Type B pancreatic cell (in vitro differentiated cells): ENCODE data around the gene CSGALNACT2. TPM values are rescaled to one million over a fixed set of nuclear protein-coding genes. Genes with fewer than 3 reads are reported as not detected.
A peak's percentile ranks its signal among the peaks of the same experiment; 100 is the strongest.

Source experiments
- DNase-seq: peaks from one replicate; pipeline ENCODE4 v3.0.0; 2021; ENCODE audit warnings: mixed read lengths; ENCODE audit not compliant: unreplicated experiment; ENCODE audit errors: extremely low spot score
- H3K27ac Mint-ChIP-seq: 2 replicates; pipeline ENCODE4 v1.8.0; 2021; ENCODE audit warnings: mild to moderate bottlenecking, mixed read lengths
- H3K27me3 Mint-ChIP-seq: 2 replicates; pipeline ENCODE4 v1.8.0; 2021; ENCODE audit warnings: mixed read lengths
- H3K36me3 Mint-ChIP-seq: 2 replicates; pipeline ENCODE4 v1.8.0; 2021; ENCODE audit warnings: mixed read lengths
- H3K4me1 Mint-ChIP-seq: one replicate; pipeline ENCODE4 v1.8.0; 2021; ENCODE audit warnings: mixed read lengths; ENCODE audit not compliant: unreplicated experiment
- H3K4me3 Mint-ChIP-seq: 2 replicates; pipeline ENCODE4 v1.8.0; 2021; ENCODE audit warnings: mild to moderate bottlenecking, mixed read lengths
- H3K9me3 Mint-ChIP-seq: 2 replicates; pipeline ENCODE4 v1.8.0; 2021; ENCODE audit warnings: mixed read lengths
- total RNA-seq: library from RNA; stranded (reverse); gene quantifications from 2 replicates; pipeline ENCODE4 v1.2.1, GENCODE V29; 2021; ENCODE audit warnings: low replicate concordance
- TF ChIP-seq, protein P1 (sequence below): fragments of 200-600 bp; sonication (generic); conservative IDR thresholded peaks from 2 replicates; pipeline ENCODE4 v1.5.0; 2021; ENCODE audit warnings: antibody characterized with exemption, mild to moderate bottlenecking

The CSGALNACT2 gene
- total RNA-seq, 1 donor from 2014 or later: 11.6 TPM

DNA sequence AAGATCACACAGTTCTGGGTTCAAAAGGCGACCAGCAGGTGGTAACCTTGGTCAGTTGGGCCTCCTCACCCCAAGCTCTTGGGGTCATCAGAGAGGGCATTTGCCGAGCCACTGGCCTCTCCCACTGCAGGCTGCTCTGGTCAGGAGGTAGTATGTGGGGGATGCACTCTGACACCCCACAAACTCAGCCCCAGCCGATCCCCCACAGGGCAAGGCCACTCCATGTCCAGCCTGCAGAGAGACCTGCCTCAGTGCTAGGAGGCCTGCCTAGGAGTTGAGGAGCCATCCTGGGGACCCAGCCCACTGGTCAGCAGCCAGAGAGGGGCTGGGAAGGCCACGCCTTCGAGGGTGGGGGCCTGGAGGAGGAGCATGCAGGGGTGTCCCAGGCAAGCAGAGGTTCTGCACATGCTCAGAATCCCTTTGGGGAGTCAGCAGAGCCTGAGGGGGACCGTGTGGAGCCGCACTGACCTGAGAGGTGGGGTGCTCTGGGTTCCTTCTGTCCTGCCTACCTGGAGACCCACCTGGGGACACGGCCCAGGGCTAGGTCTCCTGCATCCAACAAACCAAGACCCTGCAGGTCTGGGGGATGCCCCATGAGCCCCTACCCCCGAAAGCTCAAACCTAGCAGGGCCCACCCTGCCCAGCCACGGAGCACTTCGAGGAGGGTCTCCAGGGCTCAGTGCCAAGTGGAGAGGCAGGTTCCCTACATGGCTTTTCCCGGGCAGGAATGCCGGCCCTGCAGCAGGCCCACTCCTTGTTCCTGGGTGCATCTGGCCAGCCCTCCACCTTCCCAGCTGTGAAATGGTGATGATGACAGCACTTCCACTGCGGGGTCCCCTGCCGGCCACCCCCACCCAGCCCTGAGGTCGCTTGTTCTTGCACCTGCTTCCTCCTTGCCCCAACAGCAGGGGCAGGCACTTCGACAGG lies 70.2 kb downstream of the CSGALNACT2 start:
- DNase-seq: peak; percentile 65
- TF ChIP-seq, protein P1, sequence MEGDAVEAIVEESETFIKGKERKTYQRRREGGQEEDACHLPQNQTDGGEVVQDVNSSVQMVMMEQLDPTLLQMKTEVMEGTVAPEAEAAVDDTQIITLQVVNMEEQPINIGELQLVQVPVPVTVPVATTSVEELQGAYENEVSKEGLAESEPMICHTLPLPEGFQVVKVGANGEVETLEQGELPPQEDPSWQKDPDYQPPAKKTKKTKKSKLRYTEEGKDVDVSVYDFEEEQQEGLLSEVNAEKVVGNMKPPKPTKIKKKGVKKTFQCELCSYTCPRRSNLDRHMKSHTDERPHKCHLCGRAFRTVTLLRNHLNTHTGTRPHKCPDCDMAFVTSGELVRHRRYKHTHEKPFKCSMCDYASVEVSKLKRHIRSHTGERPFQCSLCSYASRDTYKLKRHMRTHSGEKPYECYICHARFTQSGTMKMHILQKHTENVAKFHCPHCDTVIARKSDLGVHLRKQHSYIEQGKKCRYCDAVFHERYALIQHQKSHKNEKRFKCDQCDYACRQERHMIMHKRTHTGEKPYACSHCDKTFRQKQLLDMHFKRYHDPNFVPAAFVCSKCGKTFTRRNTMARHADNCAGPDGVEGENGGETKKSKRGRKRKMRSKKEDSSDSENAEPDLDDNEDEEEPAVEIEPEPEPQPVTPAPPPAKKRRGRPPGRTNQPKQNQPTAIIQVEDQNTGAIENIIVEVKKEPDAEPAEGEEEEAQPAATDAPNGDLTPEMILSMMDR: no peak
- no peaks in the 10 kb centered on the region for H3K36me3 Mint-ChIP-seq
- no peaks in the 10 kb centered on the region for H3K4me1 Mint-ChIP-seq
- peaks cover 3% of the 10 kb centered on the region for H3K27me3 Mint-ChIP-seq
- H3K4me3 Mint-ChIP-seq: no peak overlapping the region
- no peaks in the 10 kb centered on the region for H3K9me3 Mint-ChIP-seq
- no peak overlapping the region for H3K27ac Mint-ChIP-seq

- H3K9me3 Mint-ChIP-seq: no peaks in the 10 kb centered on the region
Observed at GRCh38 chr10:43209074-43209455, 70.8 kb downstream of the CSGALNACT2 start.

GRCh38 chr10:43209651-43210141 lies 71.5 kb downstream of the CSGALNACT2 start:
- DNase-seq: no peak
- Mint-ChIP-seq H3K27ac (no peak overlapping the region), H3K27me3 (peaks cover 7% of the 10 kb centered on the region), H3K9me3 (no peaks in the 10 kb centered on the region), H3K4me3 (no peak overlapping the region), H3K36me3 (no peaks in the 10 kb centered on the region), H3K4me1 (no peaks in the 10 kb centered on the region)
- TF ChIP-seq, protein P1: no peak

More at GRCh38 chr10:43209074-43209455, 70.8 kb downstream of the CSGALNACT2 start:
- DNase-seq: no peak
- Mint-ChIP-seq H3K4me3 (no peak overlapping the region), H3K36me3 (no peaks in the 10 kb centered on the region), H3K27me3 (peaks cover 4% of the 10 kb centered on the region), H3K27ac (no peak overlapping the region), H3K4me1 (no peaks in the 10 kb centered on the region)
- TF ChIP-seq, protein P1: no peak

DNA sequence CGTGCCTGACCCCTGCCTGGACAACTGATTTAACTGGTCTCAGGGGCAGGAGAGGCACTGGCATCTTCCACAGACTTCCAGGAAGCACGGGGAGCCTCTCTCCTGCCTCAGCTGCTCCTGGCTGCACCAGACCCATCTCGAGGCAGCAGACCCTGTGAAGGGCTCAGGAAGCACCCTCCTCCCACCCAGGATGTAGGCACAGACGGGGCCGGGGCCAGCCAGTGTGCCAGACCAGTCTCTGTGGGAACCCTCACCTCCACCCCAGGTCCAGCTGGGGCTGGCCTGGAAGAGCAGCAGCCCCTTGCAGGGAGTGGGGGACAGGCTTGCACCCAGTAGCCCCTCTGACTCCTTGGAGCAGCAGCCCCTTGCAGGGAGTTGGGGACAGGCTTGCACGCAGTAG lies 72.3 kb downstream of the CSGALNACT2 start:
- no peaks in the 10 kb centered on the region for H3K36me3 Mint-ChIP-seq
- TF ChIP-seq, protein P1: no peak
- H3K27ac Mint-ChIP-seq: no peak overlapping the region
- peaks cover 9% of the 10 kb centered on the region for H3K27me3 Mint-ChIP-seq
- H3K4me1 Mint-ChIP-seq: no peaks in the 10 kb centered on the region
- H3K9me3 Mint-ChIP-seq: no peaks in the 10 kb centered on the region
- no peak overlapping the region for H3K4me3 Mint-ChIP-seq
- DNase-seq: no peak

GRCh38 chr10:43211030-43211429 lies 72.8 kb downstream of the CSGALNACT2 start:
- TF ChIP-seq, protein P1: no peak
- no peaks in the 10 kb centered on the region for H3K36me3 Mint-ChIP-seq
- DNase-seq: no peak
- no peaks in the 10 kb centered on the region for H3K9me3 Mint-ChIP-seq
- H3K4me1 Mint-ChIP-seq: no peaks in the 10 kb centered on the region
- H3K27ac Mint-ChIP-seq: no peak overlapping the region
- H3K27me3 Mint-ChIP-seq: peaks cover 10% of the 10 kb centered on the region
- no peak overlapping the region for H3K4me3 Mint-ChIP-seq
